HEK293 (cell line): ENCODE data around the gene SETD7.
A peak's percentile ranks its signal among the peaks of the same experiment; 100 is the strongest.

ENCODE experiments used
- OSR2 ChIP-seq: fragments of 450-650 bp; formaldehyde crosslinking; IDR thresholded peaks from 2 replicates; pipeline ENCODE4 v1.5.1; 2016; ENCODE audit warnings: missing biosample characterization, missing genetic modification characterization
- PRDM1 ChIP-seq: fragments of 450-650 bp; formaldehyde crosslinking; IDR thresholded peaks from 2 replicates; pipeline ENCODE4; 2016; ENCODE audit warnings: missing biosample characterization, missing genetic modification characterization
- REST ChIP-seq: fragments of 450-650 bp; formaldehyde crosslinking; IDR thresholded peaks from 2 replicates; pipeline ENCODE4 v1.5.1; 2016; ENCODE audit warnings: missing biosample characterization, missing genetic modification characterization
- TRIM28 ChIP-seq: IDR thresholded peaks from 2 replicates; pipeline ENCODE4 v1.6.1; 2011; ENCODE audit warnings: low read length, control low read depth, borderline replicate concordance
- ZBTB21 ChIP-seq: fragments of 450-650 bp; formaldehyde crosslinking; IDR thresholded peaks from 2 replicates; pipeline ENCODE4 v1.5.1; 2017; ENCODE audit warnings: missing biosample characterization, missing genetic modification characterization
- ZIC2 ChIP-seq: fragments of 450-650 bp; formaldehyde crosslinking; IDR thresholded peaks from 2 replicates; pipeline ENCODE4 v1.5.1; 2016; ENCODE audit warnings: missing biosample characterization, missing genetic modification characterization
- ZNF10 ChIP-seq: fragments of 450-650 bp; formaldehyde crosslinking; IDR thresholded peaks from 2 replicates; pipeline ENCODE4 v1.5.1; 2017; ENCODE audit warnings: missing biosample characterization, missing genetic modification characterization
- ZNF155 ChIP-seq: fragments of 450-650 bp; formaldehyde crosslinking; IDR thresholded peaks from 2 replicates; pipeline ENCODE4 v1.5.1; 2016; ENCODE audit warnings: missing biosample characterization, missing genetic modification characterization
- ZNF202 ChIP-seq: fragments of 450-650 bp; formaldehyde crosslinking; IDR thresholded peaks from 2 replicates; pipeline ENCODE4 v1.5.1; 2016; ENCODE audit warnings: missing biosample characterization, missing genetic modification characterization, borderline replicate concordance
- ZNF223 ChIP-seq: fragments of 450-650 bp; formaldehyde crosslinking; IDR thresholded peaks from 2 replicates; pipeline ENCODE4 v1.5.1; 2016; ENCODE audit warnings: missing biosample characterization, missing genetic modification characterization
- ZNF423 ChIP-seq: fragments of 450-650 bp; formaldehyde crosslinking; IDR thresholded peaks from 2 replicates; pipeline ENCODE4 v1.5.1; 2016; ENCODE audit warnings: missing biosample characterization, missing genetic modification characterization
- ZNF514 ChIP-seq: fragments of 450-650 bp; formaldehyde crosslinking; IDR thresholded peaks from 2 replicates; pipeline ENCODE4 v1.5.1; 2016; ENCODE audit warnings: missing biosample characterization, missing genetic modification characterization
- ZNF529 ChIP-seq: fragments of 450-650 bp; formaldehyde crosslinking; IDR thresholded peaks from 2 replicates; pipeline ENCODE4 v1.5.1; 2017; ENCODE audit warnings: missing genetic modification characterization, missing biosample characterization; ENCODE audit not compliant: insufficient replicate concordance
- ZNF626 ChIP-seq: fragments of 450-650 bp; sonication (Bioruptor Pico); formaldehyde crosslinking; IDR thresholded peaks from 2 replicates; pipeline ENCODE4 v1.5.1; 2018; ENCODE audit warnings: missing biosample characterization, missing genetic modification characterization, inconsistent platforms
- ZNF654 ChIP-seq: fragments of 450-650 bp; formaldehyde crosslinking; IDR thresholded peaks from 2 replicates; pipeline ENCODE4 v1.5.1; 2016; ENCODE audit warnings: low read depth, missing biosample characterization, missing genetic modification characterization
- ZNF837 ChIP-seq: fragments of 450-650 bp; formaldehyde crosslinking; IDR thresholded peaks from 2 replicates; pipeline ENCODE4 v1.5.1; 2016; ENCODE audit warnings: missing biosample characterization, missing genetic modification characterization
- TF ChIP-seq, protein P1 (sequence below): fragments of 450-650 bp; formaldehyde crosslinking; IDR thresholded peaks from 2 replicates; pipeline ENCODE4 v1.5.1; 2016; ENCODE audit warnings: missing biosample characterization, missing genetic modification characterization
- TF ChIP-seq, protein P2 (sequence below): fragments of 450-650 bp; formaldehyde crosslinking; IDR thresholded peaks from 2 replicates; pipeline ENCODE4 v1.5.1; 2016; ENCODE audit warnings: missing biosample characterization, missing genetic modification characterization, low read depth
- TF ChIP-seq, protein P3 (sequence below): fragments of 450-650 bp; formaldehyde crosslinking; IDR thresholded peaks from 2 replicates; pipeline ENCODE4 v1.5.1; 2016; ENCODE audit warnings: missing biosample characterization, missing genetic modification characterization
- TF ChIP-seq, protein P4 (sequence below): fragments of 450-650 bp; formaldehyde crosslinking; IDR thresholded peaks from 2 replicates; pipeline ENCODE4 v1.5.1; 2017; ENCODE audit warnings: missing biosample characterization, missing genetic modification characterization
- TF ChIP-seq, protein P5 (sequence below): fragments of 450-650 bp; formaldehyde crosslinking; IDR thresholded peaks from 2 replicates; pipeline ENCODE4 v1.5.1; 2016; ENCODE audit warnings: missing biosample characterization, missing genetic modification characterization
- TF ChIP-seq, protein P6 (sequence below): fragments of 450-650 bp; formaldehyde crosslinking; IDR thresholded peaks from 2 replicates; pipeline ENCODE4 v1.5.1; 2017; ENCODE audit warnings: missing biosample characterization, missing genetic modification characterization

The SETD7 gene

DNA sequence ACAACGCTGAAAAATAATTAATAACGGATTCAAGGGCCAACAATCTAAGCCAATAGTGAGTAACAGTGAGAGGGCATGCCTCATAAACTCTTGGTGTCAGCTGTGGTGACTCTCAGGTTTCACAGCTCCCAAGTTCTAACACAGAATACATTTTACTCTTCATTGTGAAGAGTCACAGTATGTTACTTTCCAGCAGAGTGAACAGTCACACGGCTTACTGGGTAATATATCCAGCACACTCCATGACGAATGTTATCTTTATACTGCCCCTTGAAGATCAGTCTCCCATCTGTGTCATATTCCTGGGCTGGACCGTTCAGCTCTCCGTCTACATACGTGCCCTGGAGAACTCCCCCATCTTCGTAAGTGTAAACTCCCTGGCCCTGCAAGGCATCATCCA lies 23.1 kb downstream of the SETD7 start (continued):
- TF ChIP-seq ZNF423 (tag by site-specific recombination) (no peak), ZNF514 (tag by site-specific recombination) (no peak), REST (no peak), ZNF654 (tag by site-specific recombination) (no peak), OSR2 (tag by site-specific recombination) (peak; percentile 37; the same call in 1 of the 2 replicates), ZNF626 (tag by site-specific recombination) (no peak), ZIC2 (0 out of 2 replicates have a peak, but pooled peaks have one; percentile 17), ZNF529 (tag by site-specific recombination) (no peak), ZNF223 (no peak), PRDM1 (tag by site-specific recombination) (no peak), ZNF155 (no peak), ZNF10 (no peak), ZNF837 (no peak), TRIM28 (peak; percentile 39; the same call in 1 of the 2 replicates), ZBTB21 (tag by site-specific recombination) (no peak), ZNF202 (tag by site-specific recombination) (no peak)
- TF ChIP-seq, protein P1, sequence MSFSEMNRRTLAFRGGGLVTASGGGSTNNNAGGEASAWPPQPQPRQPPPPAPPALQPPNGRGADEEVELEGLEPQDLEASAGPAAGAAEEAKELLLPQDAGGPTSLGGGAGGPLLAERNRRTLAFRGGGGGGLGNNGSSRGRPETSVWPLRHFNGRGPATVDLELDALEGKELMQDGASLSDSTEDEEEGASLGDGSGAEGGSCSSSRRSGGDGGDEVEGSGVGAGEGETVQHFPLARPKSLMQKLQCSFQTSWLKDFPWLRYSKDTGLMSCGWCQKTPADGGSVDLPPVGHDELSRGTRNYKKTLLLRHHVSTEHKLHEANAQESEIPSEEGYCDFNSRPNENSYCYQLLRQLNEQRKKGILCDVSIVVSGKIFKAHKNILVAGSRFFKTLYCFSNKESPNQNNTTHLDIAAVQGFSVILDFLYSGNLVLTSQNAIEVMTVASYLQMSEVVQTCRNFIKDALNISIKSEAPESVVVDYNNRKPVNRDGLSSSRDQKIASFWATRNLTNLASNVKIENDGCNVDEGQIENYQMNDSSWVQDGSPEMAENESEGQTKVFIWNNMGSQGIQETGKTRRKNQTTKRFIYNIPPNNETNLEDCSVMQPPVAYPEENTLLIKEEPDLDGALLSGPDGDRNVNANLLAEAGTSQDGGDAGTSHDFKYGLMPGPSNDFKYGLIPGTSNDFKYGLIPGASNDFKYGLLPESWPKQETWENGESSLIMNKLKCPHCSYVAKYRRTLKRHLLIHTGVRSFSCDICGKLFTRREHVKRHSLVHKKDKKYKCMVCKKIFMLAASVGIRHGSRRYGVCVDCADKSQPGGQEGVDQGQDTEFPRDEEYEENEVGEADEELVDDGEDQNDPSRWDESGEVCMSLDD, result no peak
- TF ChIP-seq, protein P2, sequence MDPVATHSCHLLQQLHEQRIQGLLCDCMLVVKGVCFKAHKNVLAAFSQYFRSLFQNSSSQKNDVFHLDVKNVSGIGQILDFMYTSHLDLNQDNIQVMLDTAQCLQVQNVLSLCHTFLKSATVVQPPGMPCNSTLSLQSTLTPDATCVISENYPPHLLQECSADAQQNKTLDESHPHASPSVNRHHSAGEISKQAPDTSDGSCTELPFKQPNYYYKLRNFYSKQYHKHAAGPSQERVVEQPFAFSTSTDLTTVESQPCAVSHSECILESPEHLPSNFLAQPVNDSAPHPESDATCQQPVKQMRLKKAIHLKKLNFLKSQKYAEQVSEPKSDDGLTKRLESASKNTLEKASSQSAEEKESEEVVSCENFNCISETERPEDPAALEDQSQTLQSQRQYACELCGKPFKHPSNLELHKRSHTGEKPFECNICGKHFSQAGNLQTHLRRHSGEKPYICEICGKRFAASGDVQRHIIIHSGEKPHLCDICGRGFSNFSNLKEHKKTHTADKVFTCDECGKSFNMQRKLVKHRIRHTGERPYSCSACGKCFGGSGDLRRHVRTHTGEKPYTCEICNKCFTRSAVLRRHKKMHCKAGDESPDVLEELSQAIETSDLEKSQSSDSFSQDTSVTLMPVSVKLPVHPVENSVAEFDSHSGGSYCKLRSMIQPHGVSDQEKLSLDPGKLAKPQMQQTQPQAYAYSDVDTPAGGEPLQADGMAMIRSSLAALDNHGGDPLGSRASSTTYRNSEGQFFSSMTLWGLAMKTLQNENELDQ (tag by site-specific recombination), result no peak
- TF ChIP-seq, protein P3, sequence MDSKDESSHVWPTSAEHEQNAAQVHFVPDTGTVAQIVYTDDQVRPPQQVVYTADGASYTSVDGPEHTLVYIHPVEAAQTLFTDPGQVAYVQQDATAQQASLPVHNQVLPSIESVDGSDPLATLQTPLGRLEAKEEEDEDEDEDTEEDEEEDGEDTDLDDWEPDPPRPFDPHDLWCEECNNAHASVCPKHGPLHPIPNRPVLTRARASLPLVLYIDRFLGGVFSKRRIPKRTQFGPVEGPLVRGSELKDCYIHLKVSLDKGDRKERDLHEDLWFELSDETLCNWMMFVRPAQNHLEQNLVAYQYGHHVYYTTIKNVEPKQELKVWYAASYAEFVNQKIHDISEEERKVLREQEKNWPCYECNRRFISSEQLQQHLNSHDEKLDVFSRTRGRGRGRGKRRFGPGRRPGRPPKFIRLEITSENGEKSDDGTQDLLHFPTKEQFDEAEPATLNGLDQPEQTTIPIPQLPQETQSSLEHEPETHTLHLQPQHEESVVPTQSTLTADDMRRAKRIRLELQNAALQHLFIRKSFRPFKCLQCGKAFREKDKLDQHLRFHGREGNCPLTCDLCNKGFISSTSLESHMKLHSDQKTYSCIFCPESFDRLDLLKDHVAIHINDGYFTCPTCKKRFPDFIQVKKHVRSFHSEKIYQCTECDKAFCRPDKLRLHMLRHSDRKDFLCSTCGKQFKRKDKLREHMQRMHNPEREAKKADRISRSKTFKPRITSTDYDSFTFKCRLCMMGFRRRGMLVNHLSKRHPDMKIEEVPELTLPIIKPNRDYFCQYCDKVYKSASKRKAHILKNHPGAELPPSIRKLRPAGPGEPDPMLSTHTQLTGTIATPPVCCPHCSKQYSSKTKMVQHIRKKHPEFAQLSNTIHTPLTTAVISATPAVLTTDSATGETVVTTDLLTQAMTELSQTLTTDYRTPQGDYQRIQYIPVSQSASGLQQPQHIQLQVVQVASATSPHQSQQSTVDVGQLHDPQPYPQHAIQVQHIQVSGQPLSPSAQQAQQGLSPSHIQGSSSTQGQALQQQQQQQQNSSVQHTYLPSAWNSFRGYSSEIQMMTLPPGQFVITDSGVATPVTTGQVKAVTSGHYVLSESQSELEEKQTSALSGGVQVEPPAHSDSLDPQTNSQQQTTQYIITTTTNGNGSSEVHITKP (tag by site-specific recombination), result peak; percentile 58
- TF ChIP-seq, protein P4, sequence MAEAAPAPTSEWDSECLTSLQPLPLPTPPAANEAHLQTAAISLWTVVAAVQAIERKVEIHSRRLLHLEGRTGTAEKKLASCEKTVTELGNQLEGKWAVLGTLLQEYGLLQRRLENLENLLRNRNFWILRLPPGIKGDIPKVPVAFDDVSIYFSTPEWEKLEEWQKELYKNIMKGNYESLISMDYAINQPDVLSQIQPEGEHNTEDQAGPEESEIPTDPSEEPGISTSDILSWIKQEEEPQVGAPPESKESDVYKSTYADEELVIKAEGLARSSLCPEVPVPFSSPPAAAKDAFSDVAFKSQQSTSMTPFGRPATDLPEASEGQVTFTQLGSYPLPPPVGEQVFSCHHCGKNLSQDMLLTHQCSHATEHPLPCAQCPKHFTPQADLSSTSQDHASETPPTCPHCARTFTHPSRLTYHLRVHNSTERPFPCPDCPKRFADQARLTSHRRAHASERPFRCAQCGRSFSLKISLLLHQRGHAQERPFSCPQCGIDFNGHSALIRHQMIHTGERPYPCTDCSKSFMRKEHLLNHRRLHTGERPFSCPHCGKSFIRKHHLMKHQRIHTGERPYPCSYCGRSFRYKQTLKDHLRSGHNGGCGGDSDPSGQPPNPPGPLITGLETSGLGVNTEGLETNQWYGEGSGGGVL (tag by site-specific recombination), result no peak
- TF ChIP-seq, protein P5, sequence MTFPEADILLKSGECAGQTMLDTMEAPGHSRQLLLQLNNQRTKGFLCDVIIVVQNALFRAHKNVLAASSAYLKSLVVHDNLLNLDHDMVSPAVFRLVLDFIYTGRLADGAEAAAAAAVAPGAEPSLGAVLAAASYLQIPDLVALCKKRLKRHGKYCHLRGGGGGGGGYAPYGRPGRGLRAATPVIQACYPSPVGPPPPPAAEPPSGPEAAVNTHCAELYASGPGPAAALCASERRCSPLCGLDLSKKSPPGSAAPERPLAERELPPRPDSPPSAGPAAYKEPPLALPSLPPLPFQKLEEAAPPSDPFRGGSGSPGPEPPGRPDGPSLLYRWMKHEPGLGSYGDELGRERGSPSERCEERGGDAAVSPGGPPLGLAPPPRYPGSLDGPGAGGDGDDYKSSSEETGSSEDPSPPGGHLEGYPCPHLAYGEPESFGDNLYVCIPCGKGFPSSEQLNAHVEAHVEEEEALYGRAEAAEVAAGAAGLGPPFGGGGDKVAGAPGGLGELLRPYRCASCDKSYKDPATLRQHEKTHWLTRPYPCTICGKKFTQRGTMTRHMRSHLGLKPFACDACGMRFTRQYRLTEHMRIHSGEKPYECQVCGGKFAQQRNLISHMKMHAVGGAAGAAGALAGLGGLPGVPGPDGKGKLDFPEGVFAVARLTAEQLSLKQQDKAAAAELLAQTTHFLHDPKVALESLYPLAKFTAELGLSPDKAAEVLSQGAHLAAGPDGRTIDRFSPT (tag by site-specific recombination), result no peak
- TF ChIP-seq, protein P6, sequence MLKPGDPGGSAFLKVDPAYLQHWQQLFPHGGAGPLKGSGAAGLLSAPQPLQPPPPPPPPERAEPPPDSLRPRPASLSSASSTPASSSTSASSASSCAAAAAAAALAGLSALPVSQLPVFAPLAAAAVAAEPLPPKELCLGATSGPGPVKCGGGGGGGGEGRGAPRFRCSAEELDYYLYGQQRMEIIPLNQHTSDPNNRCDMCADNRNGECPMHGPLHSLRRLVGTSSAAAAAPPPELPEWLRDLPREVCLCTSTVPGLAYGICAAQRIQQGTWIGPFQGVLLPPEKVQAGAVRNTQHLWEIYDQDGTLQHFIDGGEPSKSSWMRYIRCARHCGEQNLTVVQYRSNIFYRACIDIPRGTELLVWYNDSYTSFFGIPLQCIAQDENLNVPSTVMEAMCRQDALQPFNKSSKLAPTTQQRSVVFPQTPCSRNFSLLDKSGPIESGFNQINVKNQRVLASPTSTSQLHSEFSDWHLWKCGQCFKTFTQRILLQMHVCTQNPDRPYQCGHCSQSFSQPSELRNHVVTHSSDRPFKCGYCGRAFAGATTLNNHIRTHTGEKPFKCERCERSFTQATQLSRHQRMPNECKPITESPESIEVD (tag by site-specific recombination), result no peak
